ENCODE measurements around the gene SCUBE1.

DNA sequence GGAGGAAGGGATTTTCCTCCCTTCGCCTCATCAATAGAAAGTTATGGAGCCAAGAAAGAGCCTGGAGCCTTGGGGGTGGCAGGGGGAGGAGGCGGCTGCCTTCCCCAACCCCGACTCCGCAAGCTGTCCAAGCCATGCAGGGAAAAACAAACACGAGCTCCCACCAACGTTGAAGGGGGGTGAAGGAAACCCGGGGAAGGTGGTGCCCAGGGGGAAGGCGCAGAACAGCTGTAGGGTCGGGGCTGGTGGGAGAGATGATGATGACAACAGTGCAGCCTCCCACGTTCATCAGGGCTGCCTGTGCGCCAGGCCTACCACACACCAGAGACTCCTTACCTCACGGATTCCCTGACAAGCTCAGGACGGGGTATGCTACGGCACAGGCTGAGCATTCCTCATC lies 73.5 kb downstream of the SCUBE1 start:
- no peak for TF ChIP-seq GATA2 (IDR thresholded peaks at IDR 0.05; ENCODE audit: low read depth, low read length)
- TF ChIP-seq GATA3 (IDR thresholded peaks at IDR 0.05; ENCODE audit: low read depth, low read length) = no peak
